HG02973 (cell line): ENCODE measurements around the gene PPP2R5C.

Experiments
- ATAC-seq: cut with Tn5 transposase; IDR thresholded peaks from one replicate; pipeline ENCODE4 v1.9.1; 2021; ENCODE audit warnings: moderate library complexity; ENCODE audit not compliant: unreplicated experiment

Gene PPP2R5C

GRCh38 chr14:101754893-101755292 lies 6.6 kb upstream of the PPP2R5C start:
- no peak for ATAC-seq

GRCh38 chr14:101755591-101756324 lies 5.8 kb upstream of the PPP2R5C start:
- ATAC-seq: no peak

- ATAC-seq: no peak
Measured at GRCh38 chr14:101757064-101757838, 4.3 kb upstream of the PPP2R5C start.

GRCh38 chr14:101757839-101758211 lies 3.7 kb upstream of the PPP2R5C start:
- ATAC-seq: no peak

- ATAC-seq: no peak
Measured at GRCh38 chr14:101758913-101759593, 2.5 kb upstream of the PPP2R5C start.

- ATAC-seq: peak; percentile 51
Measured at GRCh38 chr14:101760138-101761011, 1.1 kb upstream of the PPP2R5C start.

GRCh38 chr14:101761881-101762529 lies 496 bp downstream of the PPP2R5C start:
- ATAC-seq: peak; percentile 17

GRCh38 chr14:101762530-101763101 lies 1.1 kb downstream of the PPP2R5C start:
- no peak for ATAC-seq

GRCh38 chr14:101763941-101764709 lies 2.6 kb downstream of the PPP2R5C start:
- ATAC-seq: no peak

GRCh38 chr14:101767618-101768362 lies 6.3 kb downstream of the PPP2R5C start:
- no peak for ATAC-seq

GRCh38 chr14:101770183-101770582 lies 8.7 kb downstream of the PPP2R5C start:
- no peak for ATAC-seq

- ATAC-seq: no peak
Measured at GRCh38 chr14:101772770-101773169, 11.3 kb downstream of the PPP2R5C start.

GRCh38 chr14:101773378-101773777 lies 11.9 kb downstream of the PPP2R5C start:
- no peak for ATAC-seq

- ATAC-seq: no peak
Measured at GRCh38 chr14:101774006-101774795, 12.7 kb downstream of the PPP2R5C start.

GRCh38 chr14:101774814-101775213 lies 13.3 kb downstream of the PPP2R5C start:
- ATAC-seq: no peak

- no peak for ATAC-seq
Measured at GRCh38 chr14:101775826-101776225, 14.3 kb downstream of the PPP2R5C start.

GRCh38 chr14:101776344-101776743 lies 14.8 kb downstream of the PPP2R5C start:
- ATAC-seq: no peak

GRCh38 chr14:101780390-101780789 lies 18.9 kb downstream of the PPP2R5C start:
- no peak for ATAC-seq
